Hematopoietic multipotent progenitor cell (in vitro differentiated cells): ENCODE results near the gene PAX6. TPM values are rescaled to one million over a fixed set of nuclear protein-coding genes. Genes with fewer than 3 reads are reported as not detected.
"Not testable (repeated sequence)": the region's sequence is repeated elsewhere in the genome, so short reads cannot be mapped to it uniquely, and the experiment has no call there.

Experiments used
- DNase-seq, 3 donors: peaks; one replicate each; pipeline ENCODE4 v3.0.0-alpha.2; 2011 to 2015; ENCODE audit warnings: low read depth in 2 of 3, low spot score in 2 of 3
- total RNA-seq: library from RNA; depleted of rRNA; stranded (reverse); fragments of >200 nt; gene quantifications from one replicate; pipeline ENCODE4 v1.2.3, GENCODE V29; 2012

PAX6 gene
- total RNA-seq, 1 donor: not detected

DNA sequence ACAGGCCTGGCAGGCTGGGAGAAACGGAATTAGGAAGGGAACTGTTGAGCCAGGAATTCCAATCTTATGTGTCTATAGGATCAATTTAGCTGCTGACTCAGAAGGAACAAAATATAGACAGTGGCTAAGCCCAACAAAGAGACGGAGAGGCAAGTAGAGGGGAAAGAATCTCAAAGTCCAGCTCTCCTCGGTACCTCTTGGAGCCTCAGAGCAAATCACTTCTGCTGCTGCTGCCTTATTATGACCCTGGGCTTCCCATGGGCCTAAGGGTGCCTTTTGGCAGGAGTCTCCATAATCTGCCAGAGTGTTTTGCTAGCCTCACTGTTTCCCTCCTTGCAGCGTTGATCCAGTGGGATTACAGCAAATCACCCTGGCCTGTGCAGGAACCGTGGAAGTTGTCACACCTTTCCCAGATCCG is 31.7 kb downstream of the PAX6 start:
- DNase-seq: no peak

DNA sequence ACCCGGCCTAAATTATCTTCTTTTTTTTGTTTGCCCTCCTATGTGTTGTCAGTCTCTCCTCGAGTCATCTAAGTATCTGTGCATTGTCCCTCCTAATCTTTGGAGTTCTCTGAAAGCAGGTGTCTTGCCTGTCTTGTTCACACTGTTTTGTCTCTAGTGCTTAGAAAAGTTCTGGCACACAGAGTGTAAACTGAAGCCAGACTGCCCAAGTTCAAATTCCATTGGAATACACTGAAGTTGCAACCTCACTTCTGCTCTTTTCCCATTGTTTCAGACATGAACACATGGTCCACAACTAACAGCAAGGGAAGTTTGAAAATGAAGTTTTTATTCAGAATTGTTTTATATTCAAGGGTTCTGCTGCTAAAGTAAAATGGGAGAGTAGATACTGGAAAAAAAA is 38.7 kb downstream of the PAX6 start:
- no peak for DNase-seq

DNA sequence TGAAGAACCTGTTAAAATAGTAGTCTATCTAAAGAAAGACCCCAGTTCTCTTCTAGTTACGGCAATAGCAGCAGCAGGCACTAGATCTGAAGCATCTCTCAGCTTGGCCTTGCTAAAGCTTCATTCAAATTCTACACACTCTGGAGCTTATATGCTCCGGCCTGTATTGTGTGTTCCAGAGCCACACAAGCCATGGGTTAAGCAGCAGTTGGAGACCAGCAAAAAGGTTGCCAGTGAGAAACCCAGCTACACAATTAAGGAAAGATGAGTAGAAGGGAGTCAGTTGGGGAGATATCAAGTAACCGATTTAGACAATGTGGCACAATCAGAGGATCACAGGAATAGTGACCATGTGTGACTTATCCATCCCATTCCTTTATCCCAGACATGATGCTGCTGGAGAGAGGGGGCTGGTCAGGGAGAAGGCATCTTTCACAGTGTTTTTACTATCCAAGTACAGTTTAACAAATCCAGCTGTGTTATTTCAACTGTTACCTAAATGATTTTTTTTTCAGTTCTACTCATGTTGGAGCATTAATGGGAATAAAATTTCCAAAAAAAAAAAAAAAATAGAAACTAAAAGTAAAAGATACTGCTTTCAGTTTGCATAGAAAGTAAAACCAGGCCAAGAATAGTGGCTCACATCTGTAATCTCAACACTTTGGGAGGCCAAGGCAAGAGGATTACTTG is 41.0 kb downstream of the PAX6 start:
- DNase-seq: no peak

DNA sequence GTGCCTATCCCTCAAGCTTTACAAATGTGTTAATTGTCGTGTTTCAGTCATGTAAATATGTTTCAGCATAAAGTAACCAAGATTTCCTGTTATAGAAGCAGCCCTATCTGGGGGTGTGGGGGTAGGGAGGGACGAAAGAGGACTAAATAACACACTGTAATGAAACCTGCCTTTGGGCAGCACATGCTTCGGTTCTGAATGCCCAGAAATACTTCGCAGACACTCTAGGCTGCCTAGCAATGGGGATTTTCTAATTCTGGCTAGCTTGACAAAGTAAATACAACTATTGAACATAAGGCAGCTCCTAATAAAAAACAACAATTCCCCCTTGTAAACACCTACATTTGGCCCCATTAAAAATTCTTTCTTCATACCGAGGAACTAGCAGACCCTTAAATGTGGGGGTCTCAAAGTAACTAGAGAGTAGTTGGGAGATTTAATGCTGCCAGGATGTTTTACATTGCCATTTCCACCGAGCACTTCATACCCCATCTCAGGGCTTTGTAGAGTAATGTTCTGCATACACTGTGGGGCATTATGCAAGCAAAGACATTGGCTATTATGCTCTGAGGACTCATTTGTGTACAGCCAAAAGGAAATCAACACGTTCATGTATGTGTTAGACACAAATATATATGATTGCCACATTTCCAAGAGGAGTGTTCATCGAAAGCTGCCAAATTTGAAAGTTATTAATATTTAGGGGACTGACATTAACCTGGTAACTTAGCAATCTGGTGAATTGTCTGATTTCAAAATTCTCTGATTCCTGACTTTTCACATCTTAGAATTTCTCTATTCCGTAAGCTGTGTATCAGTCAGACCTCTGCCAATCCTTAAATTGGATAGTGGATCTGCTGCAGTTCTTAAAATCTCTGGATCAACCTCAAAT is 42.1 kb downstream of the PAX6 start:
- no peak for DNase-seq

DNA sequence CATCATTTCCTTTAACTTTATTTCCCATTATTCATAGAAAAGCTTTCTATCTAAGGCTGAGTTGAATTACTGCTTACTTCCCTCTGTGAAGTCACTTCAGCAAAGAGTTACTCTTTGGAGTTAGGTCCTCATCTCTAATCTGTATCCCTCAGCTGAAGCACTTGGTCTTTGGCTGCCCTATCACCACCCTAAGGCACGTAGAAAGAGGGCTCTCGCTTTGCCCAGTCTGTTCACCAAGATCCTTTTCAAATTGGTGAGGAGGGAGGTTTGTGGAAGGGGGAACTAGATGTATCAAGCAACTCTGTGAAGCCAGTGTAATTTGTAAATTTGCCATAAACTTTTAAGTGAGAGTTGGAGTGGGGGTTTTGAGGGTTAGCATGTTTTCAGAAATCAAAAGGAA is 43.4 kb downstream of the PAX6 start:
- DNase-seq: no peak

DNA sequence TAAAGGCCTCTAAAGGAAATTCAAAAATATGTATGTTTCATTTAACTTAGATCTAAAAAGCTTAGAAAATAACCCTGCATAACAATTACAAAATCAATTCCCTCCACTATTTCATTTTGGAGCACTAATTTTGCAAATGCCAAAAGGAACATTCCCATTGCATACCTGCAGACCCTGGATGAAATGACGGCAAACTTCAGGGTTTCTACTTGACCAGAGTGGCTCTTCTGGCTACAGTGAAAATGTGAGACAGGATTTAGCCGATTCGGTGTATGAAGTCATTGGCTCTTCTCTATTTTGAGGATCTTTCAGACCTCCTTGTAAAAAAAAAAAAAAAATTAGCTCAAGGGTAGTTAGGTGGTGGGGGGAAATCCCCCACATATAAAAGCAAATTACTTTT is 44.1 kb downstream of the PAX6 start:
- DNase-seq: no peak

DNA sequence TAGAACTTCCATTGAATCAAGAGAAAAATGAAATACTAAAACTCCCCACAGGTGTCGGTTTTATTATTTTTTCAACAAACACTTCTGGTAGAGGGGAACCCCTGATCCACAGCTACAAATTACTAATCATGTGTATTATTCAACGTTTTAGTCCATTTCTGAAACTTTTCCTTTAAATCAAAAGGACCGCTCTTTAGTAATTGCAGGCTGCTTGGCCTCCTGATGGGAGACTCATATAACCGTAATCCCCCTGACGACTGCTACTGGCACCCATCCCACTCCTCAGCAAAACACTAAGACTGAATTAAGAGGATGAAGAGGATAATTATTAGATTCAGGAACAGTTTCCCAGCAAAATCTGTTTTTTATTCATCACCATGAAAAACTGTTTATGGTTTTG is 46.4 kb downstream of the PAX6 start:
- no peak for DNase-seq

DNA sequence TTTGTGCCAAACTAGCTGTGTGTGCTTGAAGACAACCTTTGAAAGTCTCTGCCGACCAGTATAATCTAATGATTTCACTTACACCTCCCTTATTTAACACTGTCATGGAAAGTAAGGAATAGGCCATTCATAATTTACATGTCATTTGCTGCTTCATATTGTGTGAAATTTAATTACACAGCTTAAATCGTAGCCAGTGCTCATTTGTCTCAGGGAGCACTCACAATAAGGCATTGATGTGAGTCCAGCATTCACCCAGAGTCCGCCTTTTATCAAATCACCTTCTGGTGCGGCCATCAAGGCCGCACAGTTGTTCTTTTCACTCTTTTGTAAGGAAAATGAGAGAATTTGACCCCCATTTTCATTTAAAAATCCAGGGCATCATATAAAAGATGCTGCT is 46.9 kb downstream of the PAX6 start:
- DNase-seq: no peak

DNA sequence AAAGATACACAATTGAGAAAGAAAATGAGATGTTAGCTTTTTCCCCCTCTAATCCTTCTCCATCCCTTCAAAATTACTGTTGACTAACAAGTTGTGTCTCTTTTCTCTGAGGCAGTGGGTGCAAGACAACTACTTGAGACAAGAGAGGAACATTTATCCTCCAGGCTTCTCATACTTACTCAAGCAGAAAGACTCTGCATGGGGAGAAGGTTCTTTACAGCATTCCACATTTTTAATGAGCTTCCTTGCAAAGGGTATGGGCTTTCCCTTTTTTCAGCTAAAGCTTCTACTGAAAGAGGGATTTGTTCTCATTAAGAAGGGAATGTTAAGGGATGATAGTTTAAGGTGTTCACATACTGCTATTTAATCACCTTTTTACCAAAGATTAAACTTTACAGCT is 47.8 kb downstream of the PAX6 start:
- DNase-seq: no peak

DNA sequence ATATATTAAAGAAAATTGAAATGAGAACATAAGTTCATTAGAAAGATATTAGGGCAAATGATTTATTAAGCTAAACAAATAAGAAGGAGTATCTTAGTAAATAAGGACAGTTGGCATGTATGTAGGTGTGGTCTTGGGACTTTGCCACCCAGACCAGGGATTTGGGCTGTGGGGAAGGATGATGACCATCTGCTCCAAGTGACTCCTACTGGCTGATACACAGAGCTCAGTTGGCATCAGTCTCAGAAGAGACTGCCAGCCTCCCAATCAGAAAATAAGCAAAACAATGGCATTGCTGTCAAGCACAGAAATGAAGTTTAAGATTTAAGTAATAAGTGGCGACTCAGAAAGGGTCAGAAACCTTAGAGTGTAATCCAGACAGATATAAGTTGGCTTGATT is 49.5 kb downstream of the PAX6 start:
- no peak for DNase-seq

DNA sequence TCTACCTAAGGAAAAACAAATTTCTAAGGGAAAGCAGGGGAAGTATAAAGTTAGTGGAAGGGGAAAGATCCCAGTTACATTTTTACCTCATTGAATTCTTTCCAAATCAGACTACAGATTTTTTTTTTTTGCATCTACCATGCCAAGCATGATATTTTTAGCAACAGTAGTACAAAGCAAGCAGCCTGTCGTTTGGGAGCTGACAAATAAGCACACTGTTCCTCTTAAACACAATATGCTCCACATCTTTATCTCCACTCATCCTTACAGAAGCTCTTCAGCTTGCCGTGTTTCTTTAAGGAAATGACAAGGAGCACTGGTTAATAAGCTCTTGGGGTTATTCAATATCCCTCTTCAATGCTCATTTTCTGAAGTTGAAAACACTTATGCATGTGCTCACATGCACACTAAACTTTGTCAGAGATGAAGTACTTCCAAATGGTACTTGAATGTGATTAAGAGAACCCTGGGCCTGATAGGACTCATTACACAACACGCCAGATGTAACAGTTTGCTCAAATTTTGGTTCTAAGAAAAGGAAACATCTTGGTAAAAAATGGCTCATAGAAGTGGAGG is 53.8 kb downstream of the PAX6 start:
- no peak for DNase-seq

DNA sequence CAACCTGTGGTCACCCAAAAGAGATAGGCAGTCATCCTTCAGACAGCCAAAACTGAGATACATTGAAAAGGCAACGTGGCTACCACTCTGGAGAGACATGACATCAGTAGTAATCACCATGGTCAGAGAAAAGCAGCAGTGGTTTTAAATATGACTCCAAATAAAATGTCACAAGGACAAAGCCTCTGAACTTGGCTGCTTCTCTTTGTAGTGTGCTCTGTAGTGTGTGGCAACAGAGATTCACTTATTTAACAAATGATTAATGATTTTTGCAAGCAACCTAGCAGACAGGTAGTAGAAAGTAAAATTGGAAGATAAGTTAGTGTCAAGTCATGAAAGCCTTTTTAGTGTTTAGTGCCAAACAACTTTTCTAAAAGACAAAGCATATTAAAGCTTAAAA is 63.5 kb downstream of the PAX6 start:
- no peak for DNase-seq

DNA sequence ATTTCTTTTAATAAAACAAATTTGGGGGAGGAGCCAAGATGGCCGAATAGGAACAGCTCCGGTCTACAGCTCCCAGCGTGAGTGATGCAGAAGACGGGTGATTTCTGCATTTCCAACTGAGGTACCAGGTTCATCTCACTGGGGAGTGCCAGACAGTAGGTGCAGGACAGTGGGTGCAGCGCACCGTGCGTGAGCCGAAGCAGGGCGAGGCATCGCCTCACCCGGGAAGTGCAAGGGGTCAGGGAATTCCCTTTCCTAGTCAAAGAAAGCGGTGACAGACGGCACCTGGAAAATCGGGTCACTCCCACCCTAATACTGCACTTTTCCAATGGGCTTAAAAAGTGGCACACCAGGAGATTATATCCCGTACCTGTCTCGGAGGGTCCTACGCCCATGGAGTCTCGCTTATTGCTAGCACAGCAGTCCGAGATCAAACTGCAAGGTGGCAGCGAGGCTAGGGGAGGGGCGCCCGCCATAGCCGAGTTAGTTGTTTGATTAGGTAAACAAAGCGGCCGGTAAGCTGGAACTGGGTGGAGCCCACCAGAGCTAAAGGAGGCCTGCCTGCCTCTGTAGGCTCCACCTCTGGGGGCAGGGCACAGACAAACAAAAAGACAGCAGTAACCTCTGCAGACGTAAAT is 70.3 kb downstream of the PAX6 start:
- not testable (repeated sequence) for DNase-seq

DNA sequence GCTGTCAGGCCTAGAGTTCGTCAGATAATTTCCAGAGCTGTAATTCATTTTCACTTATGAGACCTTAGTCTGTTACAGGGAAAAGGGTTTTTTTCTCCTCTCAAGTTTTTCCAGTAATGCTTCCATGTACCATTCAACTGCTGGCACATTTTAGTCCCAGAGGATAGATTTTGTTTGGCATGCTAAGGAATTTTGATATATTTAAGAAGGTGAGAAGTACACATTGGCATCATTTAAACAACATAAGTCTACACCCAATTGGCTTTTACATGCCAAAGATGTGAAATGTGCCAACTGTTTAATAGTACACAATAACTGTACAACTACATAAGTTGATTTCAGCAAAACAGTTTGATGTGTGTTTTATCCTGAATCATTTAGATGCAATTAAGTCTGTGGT is 71.0 kb downstream of the PAX6 start:
- DNase-seq: no peak
